ENCODE results near the gene MARCHF7.
A peak's percentile ranks its signal among the peaks of the same experiment; 100 is the strongest.
"Not testable (repeated sequence)": the region's sequence is repeated elsewhere in the genome, so short reads cannot be mapped to it uniquely, and the experiment has no call there.

Gene MARCHF7, protein sequence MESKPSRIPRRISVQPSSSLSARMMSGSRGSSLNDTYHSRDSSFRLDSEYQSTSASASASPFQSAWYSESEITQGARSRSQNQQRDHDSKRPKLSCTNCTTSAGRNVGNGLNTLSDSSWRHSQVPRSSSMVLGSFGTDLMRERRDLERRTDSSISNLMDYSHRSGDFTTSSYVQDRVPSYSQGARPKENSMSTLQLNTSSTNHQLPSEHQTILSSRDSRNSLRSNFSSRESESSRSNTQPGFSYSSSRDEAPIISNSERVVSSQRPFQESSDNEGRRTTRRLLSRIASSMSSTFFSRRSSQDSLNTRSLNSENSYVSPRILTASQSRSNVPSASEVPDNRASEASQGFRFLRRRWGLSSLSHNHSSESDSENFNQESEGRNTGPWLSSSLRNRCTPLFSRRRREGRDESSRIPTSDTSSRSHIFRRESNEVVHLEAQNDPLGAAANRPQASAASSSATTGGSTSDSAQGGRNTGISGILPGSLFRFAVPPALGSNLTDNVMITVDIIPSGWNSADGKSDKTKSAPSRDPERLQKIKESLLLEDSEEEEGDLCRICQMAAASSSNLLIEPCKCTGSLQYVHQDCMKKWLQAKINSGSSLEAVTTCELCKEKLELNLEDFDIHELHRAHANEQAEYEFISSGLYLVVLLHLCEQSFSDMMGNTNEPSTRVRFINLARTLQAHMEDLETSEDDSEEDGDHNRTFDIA

DNA sequence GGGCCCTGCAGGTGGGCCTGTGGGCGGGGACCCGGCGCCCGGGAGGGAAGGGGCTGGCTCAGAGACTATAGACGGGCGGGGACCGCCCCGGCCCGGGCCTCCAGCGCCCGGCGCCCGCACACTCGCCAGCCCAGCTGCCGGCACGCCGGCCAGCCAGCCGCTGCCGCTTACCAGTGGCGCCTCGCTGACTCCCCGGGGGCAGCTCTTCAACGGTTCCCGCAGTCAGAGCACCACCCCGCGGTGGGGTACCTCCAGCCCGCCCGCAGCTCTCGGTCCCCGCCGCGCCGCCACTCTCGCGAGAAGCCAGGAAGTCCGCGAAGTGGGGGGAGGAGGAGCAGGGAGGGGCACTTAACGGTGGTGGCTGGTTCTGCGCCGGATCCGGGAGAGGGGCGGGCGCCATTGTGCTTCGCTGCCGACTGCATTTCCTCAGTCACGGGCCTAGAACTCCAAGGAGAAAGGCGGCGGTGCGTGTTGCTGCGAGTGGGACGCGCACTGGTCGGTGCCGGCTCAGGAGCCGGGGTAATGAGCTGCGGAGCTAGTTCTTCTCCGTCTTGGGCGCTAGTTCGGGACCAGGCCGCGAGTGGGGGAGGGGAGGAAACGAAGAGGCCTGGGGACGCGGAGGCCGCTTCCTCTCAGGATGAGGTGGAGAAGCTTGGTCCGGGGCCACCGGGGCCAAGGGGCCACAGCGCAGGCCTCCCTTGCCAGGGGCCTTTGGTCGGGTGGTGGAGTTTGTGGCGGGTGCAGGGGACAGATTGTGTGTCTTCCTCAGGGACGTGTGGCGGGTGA, at the start of gene MARCHF7:
MARCHF7 (plus strand) TSS at position 364 of the 786 bp plus-strand sequence. CDS start 16,517 bp downstream, outside the sequence.
- DNase-seq (ENCODE audit: low spot score): peak; percentile 98

DNA sequence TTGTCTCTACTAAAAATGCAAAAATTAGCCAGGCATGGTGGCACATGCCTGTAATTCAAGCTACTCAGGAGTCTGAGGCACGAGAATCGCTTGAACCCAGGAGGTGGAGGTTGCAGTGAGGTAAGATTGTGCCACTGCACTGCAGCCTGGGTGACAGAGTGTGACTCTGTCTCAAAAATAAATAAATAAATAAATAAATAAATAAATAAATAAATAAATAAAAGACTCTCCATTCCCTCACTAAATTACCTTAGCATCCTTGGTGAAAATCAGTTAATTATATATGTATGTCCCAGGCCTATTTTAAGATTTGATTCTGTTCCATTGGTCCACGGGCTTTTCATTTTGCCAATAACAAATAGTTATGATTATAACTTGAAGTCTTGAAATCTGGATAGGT, 44.9 kb upstream of the MARCHF7 start:
- DNase-seq (ENCODE audit: low spot score): not testable (repeated sequence)

DNA sequence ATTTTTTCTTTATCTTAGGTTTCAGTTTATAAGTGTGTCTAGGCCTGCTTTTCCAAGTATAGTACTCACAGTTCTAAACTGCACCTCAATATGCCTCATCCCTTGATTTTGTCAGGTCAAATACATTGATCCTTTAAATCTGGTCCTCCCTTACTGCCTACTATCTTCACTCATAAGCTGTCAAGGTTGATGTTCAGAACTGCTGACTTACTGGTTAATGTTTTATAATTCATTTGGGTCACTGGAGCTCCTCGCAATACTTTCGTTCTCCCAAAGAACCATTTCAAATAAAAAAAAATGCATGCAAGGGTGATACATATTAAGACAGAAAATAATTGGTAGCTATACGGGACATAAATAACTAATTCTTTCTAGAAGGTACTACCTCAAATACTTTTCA, 41.3 kb upstream of the MARCHF7 start:
- no peak for DNase-seq (ENCODE audit: low spot score)

DNA sequence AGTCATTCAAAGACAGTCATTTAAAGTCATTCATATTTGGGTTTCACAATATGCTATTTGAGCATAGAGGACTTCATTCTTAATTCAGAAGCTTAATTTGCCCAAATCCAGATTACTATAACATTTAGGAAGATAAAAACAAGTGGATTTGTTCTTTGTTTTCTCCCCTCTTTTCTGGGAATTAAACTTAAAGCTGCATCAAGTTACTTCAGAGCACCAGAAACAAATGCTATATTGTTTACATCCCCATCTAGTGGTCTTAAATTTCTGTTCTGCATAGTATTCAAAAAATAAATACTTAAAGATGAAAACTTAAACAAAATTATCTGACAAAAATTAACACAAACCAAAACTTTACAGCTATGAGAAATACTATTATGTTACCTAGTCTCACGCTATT, 34.7 kb upstream of the MARCHF7 start:
- DNase-seq (ENCODE audit: low spot score): peak; percentile 5

DNA sequence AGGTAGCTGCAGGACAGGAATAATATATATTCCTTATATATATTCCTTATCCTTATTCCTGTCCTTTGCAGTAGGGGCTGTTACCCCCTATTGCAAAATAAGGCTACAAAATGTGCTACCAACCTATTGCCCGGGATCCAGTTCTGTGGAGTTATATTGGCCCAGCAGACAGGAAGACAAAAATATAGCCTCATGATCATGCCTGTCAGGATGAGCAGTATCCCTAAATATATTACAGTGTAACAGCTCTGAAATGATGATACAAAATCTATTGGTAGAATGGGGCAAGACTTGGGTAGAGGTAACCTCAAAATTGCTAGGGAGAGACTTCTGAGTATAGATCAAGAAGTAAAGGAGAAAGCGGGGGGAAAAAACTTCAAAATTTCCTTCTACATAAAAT, 31.6 kb upstream of the MARCHF7 start:
- DNase-seq (ENCODE audit: low spot score): no peak

DNA sequence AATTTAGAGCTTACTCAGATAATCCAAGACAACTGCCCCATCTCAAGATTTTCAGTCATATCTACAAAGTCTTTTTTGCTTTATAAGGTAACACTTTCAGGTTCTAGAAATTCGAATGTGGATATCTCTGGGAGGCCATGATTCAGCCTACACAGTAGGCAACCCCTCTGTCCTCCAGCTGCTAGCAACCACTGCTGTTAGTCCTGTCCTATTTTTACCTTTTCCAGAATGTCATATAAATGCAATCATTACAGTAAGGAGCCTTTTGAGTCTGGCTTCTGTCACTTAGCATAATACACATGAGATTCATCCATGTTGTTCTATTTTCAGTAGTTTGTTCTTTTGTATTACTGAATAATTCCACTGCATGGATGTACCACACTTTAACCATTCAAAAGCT, 28.5 kb upstream of the MARCHF7 start:
- no peak for DNase-seq (ENCODE audit: low spot score)

DNA sequence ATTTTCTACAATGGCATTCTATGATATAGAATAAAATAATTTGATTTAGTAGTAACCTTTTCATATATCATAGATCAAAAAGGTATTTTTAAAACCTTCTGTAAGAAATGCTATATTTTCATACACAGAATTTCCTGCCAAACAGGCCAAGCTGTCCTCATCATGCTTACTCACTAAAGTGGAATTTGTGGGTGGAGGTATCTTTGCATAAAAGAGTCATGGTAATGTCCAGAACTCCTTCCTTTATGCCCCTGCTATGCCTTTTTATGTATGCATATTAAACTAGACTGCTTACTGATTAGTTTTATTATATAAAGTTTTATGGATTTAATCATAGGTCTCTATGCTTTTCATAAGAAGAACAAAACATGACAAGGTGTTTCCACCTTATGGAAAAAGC, 27.5 kb upstream of the MARCHF7 start:
- DNase-seq (ENCODE audit: low spot score): peak; percentile 51

DNA sequence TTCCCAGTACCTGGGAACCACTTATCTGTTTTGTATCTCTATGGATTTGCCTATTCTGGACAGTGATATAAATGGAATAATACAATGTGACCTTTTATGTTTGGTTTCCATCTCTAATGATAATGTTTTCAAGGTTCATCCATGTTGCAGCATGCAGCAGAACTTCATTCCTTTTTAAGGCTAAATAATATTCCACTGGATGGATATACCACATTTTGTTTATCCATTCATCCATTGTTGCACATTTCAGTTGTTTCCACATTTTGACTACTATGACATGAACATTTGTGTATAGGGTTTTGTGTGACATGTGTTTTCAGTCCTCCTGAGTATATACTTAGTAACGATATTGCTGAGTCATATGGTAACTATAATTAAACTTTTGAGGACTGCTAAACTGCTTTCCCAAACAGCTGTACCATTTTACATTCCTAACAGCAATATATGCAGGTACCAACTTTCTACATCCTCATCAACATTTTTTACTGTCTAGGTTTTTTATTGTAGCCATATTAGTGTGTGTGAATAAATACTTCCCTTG, 17.7 kb upstream of the MARCHF7 start:
- no peak for DNase-seq (ENCODE audit: low spot score)

DNA sequence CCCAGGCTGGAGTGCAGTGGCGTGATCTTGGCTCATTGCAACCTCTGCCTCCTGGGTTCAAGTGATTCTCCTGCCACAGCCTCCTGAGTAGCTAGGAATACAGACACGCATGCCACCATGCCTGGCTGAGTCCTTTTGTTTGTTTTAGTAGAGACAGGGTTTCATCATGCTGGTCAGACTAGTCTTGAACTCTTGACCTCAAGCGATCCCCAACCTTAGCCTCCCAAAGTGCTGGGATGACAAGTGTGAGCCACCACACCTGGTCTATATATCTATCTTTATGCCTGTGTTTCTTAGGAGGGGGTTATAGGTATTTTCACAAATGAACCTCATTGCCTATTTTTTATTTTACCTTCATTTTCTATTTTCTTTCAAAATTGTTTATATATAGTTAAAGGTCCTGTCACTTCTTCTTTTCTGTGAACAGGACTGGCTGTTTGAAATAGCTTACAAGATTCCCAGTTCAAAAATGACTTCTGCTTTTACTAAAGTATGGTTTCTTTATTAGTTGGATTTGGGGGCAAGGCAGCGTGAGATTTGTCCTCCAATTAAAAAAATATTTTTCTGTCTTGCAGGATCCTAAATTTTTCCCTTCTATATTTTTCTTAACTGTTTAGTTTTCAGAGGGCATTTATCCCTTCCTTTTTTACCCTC, 16.4 kb upstream of the MARCHF7 start:
- DNase-seq (ENCODE audit: low spot score): no peak

DNA sequence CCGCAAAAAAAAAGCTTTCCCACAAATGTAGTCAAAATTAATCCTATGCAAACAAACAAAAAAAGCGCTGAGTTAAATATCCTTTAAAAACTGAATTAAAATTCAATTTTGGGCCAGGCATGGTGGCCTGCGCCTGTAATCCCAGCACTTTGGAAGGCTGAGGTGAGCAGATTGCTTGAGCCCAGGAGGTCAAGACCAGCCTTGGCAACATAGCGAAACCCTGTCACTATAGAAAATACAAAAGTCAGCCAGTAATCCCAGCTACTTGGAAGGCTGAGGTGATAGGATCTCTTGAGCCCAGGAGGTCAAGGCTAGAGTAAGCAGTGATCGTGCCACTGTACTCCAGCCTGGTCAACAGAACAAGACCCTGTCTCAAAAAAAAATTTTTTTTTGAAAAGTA, 8.8 kb upstream of the MARCHF7 start:
- no peak for DNase-seq (ENCODE audit: low spot score)

DNA sequence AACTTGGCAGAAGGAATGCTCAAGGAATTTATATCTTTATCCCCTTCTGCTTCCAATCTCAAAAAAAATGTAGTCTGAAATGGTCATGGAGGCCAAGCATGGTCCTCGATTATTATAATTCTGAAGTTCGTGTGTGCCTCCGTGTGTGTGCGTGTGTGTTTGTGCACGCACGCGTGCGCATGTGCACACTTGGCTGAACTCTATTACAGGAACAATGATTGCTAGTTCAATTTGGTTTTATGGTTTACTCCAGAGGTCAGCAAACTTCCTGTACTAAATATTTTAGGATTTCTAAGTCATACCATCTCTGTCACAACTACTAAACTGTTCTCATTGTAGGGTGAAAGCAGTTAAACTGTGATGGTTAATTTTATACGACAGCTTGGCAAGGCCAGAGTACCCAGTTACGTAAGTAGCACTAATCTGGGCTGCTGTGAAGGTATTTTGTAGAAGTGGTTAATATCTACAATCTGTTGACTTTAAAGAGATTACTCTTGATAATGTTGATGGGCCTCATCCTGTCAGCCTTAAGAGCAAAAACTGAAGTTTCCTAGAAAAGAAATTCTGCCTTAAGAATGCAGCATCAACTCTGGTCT, 5.8 kb upstream of the MARCHF7 start:
- no peak for DNase-seq (ENCODE audit: low spot score)

DNA sequence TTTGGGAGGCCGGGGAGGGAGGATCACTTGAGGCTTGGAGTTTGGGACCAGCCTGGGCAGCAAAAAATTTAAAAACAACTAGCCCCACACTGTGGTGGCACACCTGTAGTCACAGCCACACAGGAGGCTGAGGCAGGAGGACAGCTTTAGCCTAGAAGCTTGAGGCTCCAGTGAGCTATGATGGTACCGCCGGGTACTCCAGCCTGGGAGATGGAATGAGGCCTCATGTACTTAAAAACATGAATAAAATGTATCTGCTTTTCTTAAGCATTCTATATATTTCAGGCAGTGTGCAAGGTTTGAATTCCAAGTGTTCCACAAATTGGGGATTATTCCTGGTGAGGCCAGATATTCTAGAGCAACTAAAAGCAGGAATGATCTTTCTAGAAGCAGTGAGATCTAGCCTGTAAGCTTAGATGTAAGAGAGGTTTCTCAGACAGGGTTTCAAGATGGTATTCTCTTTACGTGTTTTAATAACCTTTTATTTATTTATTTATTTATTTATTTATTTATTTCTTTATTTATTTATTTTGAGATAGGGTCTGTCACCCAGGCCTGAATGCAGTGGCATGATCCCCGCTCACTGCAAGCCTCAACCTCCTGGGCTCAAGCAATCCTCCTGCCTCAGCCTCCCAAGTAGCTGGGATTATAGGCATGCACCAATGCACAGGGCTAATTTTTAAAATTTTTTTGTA, 4.1 kb upstream of the MARCHF7 start:
- DNase-seq (ENCODE audit: low spot score): no peak

DNA sequence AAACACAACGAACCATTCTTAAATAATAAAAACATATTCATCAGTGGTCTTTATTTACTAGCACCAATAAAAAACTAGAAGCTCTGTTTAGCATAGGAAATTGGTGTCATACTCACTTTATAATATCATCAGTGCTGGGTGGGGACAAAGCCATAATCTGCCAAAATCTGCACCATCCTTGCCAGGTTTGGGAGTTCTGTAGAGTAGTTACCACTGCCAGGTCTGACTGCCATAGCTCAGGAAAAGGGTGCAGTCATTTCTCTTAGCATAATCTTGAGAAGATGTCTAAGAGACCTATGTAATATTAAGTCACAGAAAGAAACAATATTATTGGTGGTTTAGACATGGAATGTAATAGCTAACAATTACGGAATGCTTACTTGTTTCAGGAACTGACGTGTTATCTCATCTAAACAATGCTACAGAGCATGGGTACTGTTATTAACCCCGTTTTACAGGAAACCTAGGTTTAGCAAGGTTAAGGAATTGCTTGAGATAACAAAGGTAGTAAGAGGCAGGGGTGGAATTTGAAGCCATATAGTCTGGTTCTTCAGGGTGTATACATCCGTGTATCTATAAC, 1.6 kb upstream of the MARCHF7 start:
- DNase-seq (ENCODE audit: low spot score): no peak

DNA sequence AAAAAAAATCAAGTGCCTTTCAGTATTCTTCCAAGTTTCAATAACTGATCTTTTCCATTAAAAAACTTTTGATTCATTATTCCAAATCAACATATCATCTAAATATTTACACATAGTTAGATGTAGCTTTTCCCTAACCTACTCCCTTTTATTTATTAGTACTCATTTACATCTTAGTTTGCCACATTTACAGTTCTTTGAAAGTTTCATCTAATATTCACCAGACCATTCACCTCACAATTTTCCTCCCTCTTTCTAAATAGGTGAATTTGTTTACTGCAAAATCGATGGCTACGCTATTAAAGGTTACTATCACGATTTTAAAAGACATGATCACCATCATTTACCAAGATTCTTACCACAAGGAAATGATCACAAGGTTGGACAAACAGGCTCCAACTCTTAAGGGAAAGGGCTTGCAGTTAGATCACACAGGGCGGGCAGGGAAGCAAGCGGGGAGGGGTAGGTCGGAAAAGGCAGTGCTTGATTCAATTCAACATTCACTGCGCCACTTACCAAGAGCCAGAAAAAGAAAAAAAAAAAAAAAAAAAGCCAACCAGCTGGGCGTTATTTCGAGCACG, 654 bp upstream of the MARCHF7 start:
- no peak for DNase-seq (ENCODE audit: low spot score)

DNA sequence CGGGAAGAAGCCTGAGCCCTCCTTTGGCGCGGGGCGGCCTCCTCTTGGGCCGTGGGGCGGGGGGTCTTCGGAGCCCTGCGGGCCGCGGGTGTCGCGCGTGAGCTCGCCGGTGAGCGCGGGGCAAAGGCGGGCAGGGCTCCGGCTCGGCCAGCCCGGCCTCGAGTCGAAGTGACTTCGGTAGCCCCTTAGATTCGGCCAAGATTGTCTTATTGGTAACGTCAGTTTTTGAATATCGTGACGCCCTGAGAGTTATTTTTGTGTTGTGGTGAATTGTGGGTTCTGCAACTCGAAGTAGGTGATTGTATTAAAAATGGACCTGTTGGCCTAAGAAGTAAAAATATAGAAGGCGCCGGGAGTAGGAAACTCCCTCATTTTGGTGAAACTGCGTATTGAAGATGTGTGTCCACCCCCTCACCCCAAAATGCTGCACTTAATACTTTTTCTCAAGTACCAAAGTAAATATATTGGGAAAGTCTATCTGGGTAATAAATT, 669 bp downstream of the MARCHF7 start:
- peak; percentile 9 for DNase-seq (ENCODE audit: low spot score)

DNA sequence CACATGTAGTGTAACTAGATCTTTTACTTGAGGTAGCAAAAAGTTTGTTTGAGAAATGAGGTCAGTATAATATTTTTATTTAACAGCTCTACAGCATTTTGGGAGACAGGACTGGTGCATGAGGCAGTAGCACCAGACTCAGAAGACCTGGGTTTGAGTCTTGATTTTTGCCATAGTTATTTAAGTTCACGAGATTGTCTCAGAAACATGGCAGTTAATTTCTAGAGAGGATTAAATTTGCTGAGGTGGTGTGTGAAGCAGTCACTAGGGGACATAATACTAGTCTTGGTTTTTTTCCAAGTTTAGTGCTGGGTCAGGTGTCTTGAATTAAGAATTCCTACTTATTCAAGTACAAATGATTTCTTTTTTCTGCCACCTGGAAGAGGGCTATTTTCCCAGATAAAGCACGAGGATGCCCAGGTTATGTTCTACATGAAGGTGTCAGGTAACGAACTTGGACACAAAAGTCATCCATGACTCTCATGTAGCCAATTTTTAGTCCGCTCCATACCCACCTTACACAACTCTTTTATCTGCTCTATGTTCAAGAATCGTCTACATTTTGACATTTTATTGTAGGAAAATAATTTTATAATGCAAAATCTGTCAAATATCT, 1.4 kb downstream of the MARCHF7 start:
- peak; percentile 23 for DNase-seq (ENCODE audit: low spot score)

DNA sequence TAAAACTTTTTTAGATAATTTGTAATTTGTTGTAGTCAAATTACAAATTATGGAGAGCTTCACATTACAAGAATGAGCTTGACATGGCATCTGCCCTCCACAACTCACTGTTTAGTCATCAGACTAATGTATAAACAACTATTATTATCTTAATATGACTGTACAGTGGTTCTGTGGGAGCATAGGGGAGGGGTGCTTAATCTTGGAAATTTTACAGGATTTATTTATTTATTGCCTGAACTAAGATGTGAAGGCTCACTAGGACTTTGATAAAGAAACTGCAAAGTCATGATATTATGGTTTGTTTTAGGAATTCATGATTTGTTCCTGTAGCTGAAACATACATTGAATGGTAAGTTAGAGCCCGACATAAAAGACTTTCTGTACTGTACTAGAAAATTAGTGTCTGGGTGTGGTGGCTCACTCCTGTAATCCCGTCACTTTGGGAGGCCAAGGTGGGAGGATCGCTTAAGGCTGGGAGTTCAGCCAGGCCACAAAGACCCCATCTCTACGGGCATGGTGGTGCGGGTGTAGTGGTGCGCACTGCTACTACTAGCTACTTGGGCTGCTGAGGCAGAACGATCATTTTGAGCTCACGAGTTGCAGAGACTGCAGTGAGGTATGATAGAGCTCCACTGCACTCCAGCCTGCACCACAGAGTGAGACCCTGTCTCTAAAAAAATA, 2.1 kb downstream of the MARCHF7 start:
- peak; percentile 36 for DNase-seq (ENCODE audit: low spot score)

DNA sequence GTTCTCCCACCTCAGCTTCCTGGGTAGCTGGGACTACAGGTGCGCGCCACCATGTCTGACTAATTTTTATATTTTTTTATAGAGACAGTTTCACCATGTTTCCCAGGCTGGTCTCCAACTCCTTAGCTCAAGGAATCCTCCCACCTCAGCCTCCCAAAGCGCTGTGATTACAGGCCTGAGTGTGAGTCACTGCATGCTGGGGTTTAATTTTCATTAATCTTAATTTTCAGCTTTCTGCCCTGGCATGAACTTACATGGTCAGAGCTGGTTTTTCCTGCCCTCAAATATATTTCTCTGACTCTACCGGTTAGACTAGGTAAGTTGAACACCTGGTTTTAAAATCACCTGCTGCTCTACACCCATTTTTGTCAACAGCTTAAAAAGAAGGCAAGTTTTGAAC, 3.1 kb downstream of the MARCHF7 start:
- DNase-seq (ENCODE audit: low spot score): no peak

DNA sequence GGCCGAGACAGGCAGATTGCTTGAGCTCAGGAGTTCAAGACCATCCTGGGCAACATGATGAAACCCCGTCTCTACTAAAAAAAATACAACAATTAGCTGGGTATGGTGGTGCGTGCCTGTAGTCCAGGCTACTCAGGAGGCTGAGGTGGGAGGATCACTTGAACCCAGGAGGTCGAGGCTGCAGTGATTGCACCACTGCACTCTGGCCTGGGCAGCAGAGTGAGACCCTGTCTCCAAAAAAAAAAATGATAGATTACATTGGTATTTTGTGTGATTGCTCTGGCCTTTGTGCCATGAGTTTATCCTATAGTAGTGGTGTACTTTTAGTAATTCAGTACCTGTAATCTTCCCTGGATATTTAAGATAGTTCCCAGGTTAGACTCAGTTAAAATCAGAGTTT, 4.1 kb downstream of the MARCHF7 start:
- DNase-seq (ENCODE audit: low spot score): not testable (repeated sequence)

Measured in AG08395 (cell line).